OCI-LY1 (cell line): ENCODE data around the gene ADAMTSL1.

ENCODE experiments used
- H2AFZ ChIP-seq: fragments of 200-600 bp; sonication (generic), shearing (Covaris generic); 2 replicates; pipeline ENCODE4 v1.6.0; 2014; ENCODE audit warnings: antibody characterized with exemption, mild to moderate bottlenecking, low read length
- H3F3A ChIP-seq: fragments of 200-600 bp; sonication (generic), shearing (Covaris generic); 2 replicates; pipeline ENCODE4 v1.6.0; 2014; ENCODE audit warnings: mild to moderate bottlenecking, antibody characterized with exemption, low read length, moderate library complexity; ENCODE audit not compliant: insufficient read depth
- H3K27ac ChIP-seq: fragments of 200-600 bp; sonication (generic); 2 replicates; pipeline ENCODE4 v1.5.1; 2014; ENCODE audit warnings: low read length, mixed run types, mild to moderate bottlenecking, low read depth; ENCODE audit not compliant: poor library complexity, severe bottlenecking
- H3K27me3 ChIP-seq: fragments of 200-600 bp; sonication (generic); 2 replicates; pipeline ENCODE4 v1.6.0; 2014; ENCODE audit warnings: antibody characterized with exemption, mild to moderate bottlenecking, low read length, moderate library complexity; ENCODE audit not compliant: insufficient read depth
- H3K36me3 ChIP-seq: fragments of 200-600 bp; sonication (generic); 2 replicates; pipeline ENCODE4 v1.6.1; 2014; ENCODE audit warnings: mild to moderate bottlenecking, antibody characterized with exemption, low read length, moderate library complexity, mixed read lengths; ENCODE audit not compliant: insufficient read depth
- H3K4me1 ChIP-seq: fragments of 200-600 bp; sonication (generic); 2 replicates; pipeline ENCODE4 v1.5.1; 2014; ENCODE audit warnings: mild to moderate bottlenecking, low read length, moderate library complexity; ENCODE audit not compliant: insufficient read depth, severe bottlenecking
- H3K4me2 ChIP-seq: fragments of 200-600 bp; sonication (generic), shearing (Covaris generic); 2 replicates; pipeline ENCODE4 v1.6.1; 2014; ENCODE audit warnings: low read length
- H3K4me3 ChIP-seq: fragments of 200-600 bp; sonication (generic); 2 replicates; pipeline ENCODE4 v1.5.1; 2014; ENCODE audit warnings: low read length, low read depth, mild to moderate bottlenecking, mixed read lengths; ENCODE audit not compliant: poor library complexity, severe bottlenecking
- H3K79me2 ChIP-seq: fragments of 200-600 bp; shearing (Covaris generic); 2 replicates; pipeline ENCODE4 v1.6.1; 2016; ENCODE audit warnings: mixed run types, low read length, mixed read lengths; ENCODE audit not compliant: insufficient read depth
- H3K9ac ChIP-seq: fragments of 200-600 bp; sonication (generic), shearing (Covaris generic); 2 replicates; pipeline ENCODE4 v1.6.1; 2014; ENCODE audit warnings: mild to moderate bottlenecking, low read length, mixed read lengths
- H3K9me2 ChIP-seq: fragments of 200-600 bp; sonication (generic), shearing (Covaris generic); 2 replicates; pipeline ENCODE4 v1.6.1; 2014; ENCODE audit warnings: low read depth, mild to moderate bottlenecking, low read length, mixed read lengths
- H3K9me3 ChIP-seq: fragments of 200-600 bp; shearing (Covaris generic); 2 replicates; pipeline ENCODE4 v1.6.1; 2014; ENCODE audit warnings: low read length, mixed read lengths
- H4K20me1 ChIP-seq: fragments of 200-600 bp; sonication (generic), shearing (Covaris generic); 2 replicates; pipeline ENCODE4 v1.6.0; 2016; ENCODE audit warnings: mild to moderate bottlenecking, low read length; ENCODE audit not compliant: insufficient read depth
- EZH2 ChIP-seq: fragments of 200-600 bp; sonication (generic), shearing (Covaris generic); IDR thresholded peaks from 2 replicates; pipeline ENCODE4 v1.8.0; 2017; ENCODE audit warnings: borderline replicate concordance, mixed run types, mild to moderate bottlenecking, antibody characterized with exemption, low read length, moderate library complexity, mixed read lengths
- TF ChIP-seq, protein P1 (sequence below): fragments of 200-600 bp; sonication (generic), shearing (Covaris generic); IDR thresholded peaks from 2 replicates; pipeline ENCODE4 v1.5.1; 2017; ENCODE audit warnings: mild to moderate bottlenecking, antibody characterized with exemption, low read length, moderate library complexity, mixed read lengths

The ADAMTSL1 gene

GRCh38 chr9:18461496-18461895 lies 12.5 kb upstream of the ADAMTSL1 start:
- no peak for TF ChIP-seq EZH2
- TF ChIP-seq, protein P1, sequence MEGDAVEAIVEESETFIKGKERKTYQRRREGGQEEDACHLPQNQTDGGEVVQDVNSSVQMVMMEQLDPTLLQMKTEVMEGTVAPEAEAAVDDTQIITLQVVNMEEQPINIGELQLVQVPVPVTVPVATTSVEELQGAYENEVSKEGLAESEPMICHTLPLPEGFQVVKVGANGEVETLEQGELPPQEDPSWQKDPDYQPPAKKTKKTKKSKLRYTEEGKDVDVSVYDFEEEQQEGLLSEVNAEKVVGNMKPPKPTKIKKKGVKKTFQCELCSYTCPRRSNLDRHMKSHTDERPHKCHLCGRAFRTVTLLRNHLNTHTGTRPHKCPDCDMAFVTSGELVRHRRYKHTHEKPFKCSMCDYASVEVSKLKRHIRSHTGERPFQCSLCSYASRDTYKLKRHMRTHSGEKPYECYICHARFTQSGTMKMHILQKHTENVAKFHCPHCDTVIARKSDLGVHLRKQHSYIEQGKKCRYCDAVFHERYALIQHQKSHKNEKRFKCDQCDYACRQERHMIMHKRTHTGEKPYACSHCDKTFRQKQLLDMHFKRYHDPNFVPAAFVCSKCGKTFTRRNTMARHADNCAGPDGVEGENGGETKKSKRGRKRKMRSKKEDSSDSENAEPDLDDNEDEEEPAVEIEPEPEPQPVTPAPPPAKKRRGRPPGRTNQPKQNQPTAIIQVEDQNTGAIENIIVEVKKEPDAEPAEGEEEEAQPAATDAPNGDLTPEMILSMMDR: no peak
- Histone ChIP-seq H3K9me2 (no peaks in the 10 kb centered on the region), H3K79me2 (no peaks in the 10 kb centered on the region), H3F3A (no peaks in the 10 kb centered on the region), H3K4me2 (no peak overlapping the region), H3K9ac (no peak overlapping the region), H3K4me3 (no peak overlapping the region), H3K27ac (no peak overlapping the region), H2AFZ (no peak overlapping the region), H3K36me3 (no peaks in the 10 kb centered on the region), H3K27me3 (no peaks in the 10 kb centered on the region), H4K20me1 (no peaks in the 10 kb centered on the region), H3K9me3 (no peaks in the 10 kb centered on the region), H3K4me1 (no peaks in the 10 kb centered on the region)

- no peak overlapping the region for H3K4me3 ChIP-seq
- H3K79me2 ChIP-seq: no peaks in the 10 kb centered on the region
- H3K27me3 ChIP-seq: no peaks in the 10 kb centered on the region
- H3K4me2 ChIP-seq: no peak overlapping the region
- no peaks in the 10 kb centered on the region for H3K9me3 ChIP-seq
- no peak overlapping the region for H3K9ac ChIP-seq
- TF ChIP-seq EZH2: no peak
- TF ChIP-seq, protein P1: no peak
- no peaks in the 10 kb centered on the region for H3K36me3 ChIP-seq
- H3K4me1 ChIP-seq: no peaks in the 10 kb centered on the region
- H3F3A ChIP-seq: no peaks in the 10 kb centered on the region
- H4K20me1 ChIP-seq: no peaks in the 10 kb centered on the region
- no peaks in the 10 kb centered on the region for H3K9me2 ChIP-seq
- H2AFZ ChIP-seq: no peak overlapping the region
- no peak overlapping the region for H3K27ac ChIP-seq
Measured at GRCh38 chr9:18463991-18464390, 10.0 kb upstream of the ADAMTSL1 start.

- H2AFZ ChIP-seq: no peak overlapping the region
- H3K9me3 ChIP-seq: no peaks in the 10 kb centered on the region
- H3K4me2 ChIP-seq: no peak overlapping the region
- H3K36me3 ChIP-seq: no peaks in the 10 kb centered on the region
- TF ChIP-seq, protein P1: no peak
- H3K9ac ChIP-seq: no peak overlapping the region
- no peak overlapping the region for H3K27ac ChIP-seq
- H3K79me2 ChIP-seq: no peaks in the 10 kb centered on the region
- no peaks in the 10 kb centered on the region for H3K4me1 ChIP-seq
- no peaks in the 10 kb centered on the region for H3K9me2 ChIP-seq
- H3K4me3 ChIP-seq: no peak overlapping the region
- H3F3A ChIP-seq: no peaks in the 10 kb centered on the region
- H3K27me3 ChIP-seq: no peaks in the 10 kb centered on the region
- H4K20me1 ChIP-seq: no peaks in the 10 kb centered on the region
Measured at GRCh38 chr9:18466101-18466500, 7.9 kb upstream of the ADAMTSL1 start.
